Heart right ventricle (tissue), 16 donors: ENCODE results near the gene AP1S3. TPM values are rescaled to one million over a fixed set of nuclear protein-coding genes. Genes with fewer than 3 reads are reported as not detected.

Source experiments
- ATAC-seq, 8 donors: fragments of 200-7000 bp; cut with Tn5 transposase; one replicate each; pipeline ENCODE4 v1.9.1; 2020; ENCODE audit warnings: mild to moderate bottlenecking in 8 of 8, moderate library complexity in 8 of 8, moderate number of reproducible peaks in 1 of 8
- DNase-seq, 2 donors: peaks; one replicate each; pipeline ENCODE4 v3.0.0-alpha.2; 2020
- H3K27ac ChIP-seq, 10 donors: fragments of 200-600 bp; sonication (generic) in 2 of 10; one replicate each; pipeline versions ENCODE4 v1.5.0 to v1.8.0; 2020 to 2022; ENCODE audit warnings: mild to moderate bottlenecking in 3 of 10
- H3K27me3 ChIP-seq, 7 donors: fragments of 200-600 bp; one replicate each; pipeline ENCODE4 v1.8.0; 2021 to 2022; ENCODE audit warnings: mild to moderate bottlenecking in 2 of 7
- H3K36me3 ChIP-seq, 9 donors: fragments of 200-600 bp; sonication (generic) in 1 of 9; one replicate each; pipeline versions ENCODE4 v1.5.0 to v1.8.0; 2020 to 2022; ENCODE audit warnings: mild to moderate bottlenecking in 2 of 9
- H3K4me1 ChIP-seq, 9 donors: fragments of 200-600 bp; sonication (generic) in 1 of 9; one replicate each; pipeline versions ENCODE4 v1.5.0 to v1.8.0; 2020 to 2022; ENCODE audit warnings: mild to moderate bottlenecking in 4 of 9
- H3K4me3 ChIP-seq, 10 donors: fragments of 200-600 bp; sonication (generic) in 2 of 10; one replicate each; pipeline versions ENCODE4 v1.5.0 to v1.8.0; 2020 to 2022; ENCODE audit warnings: mild to moderate bottlenecking in 7 of 10, moderate library complexity in 2 of 10
- H3K9me3 ChIP-seq, 11 donors: fragments of 200-600 bp in 10 of 11; sonication (generic) in 2 of 11; one replicate each; pipeline versions ENCODE4 v1.5.0 to v1.8.0; 2013 to 2022; ENCODE audit warnings: mild to moderate bottlenecking in 2 of 11, control low read depth in 1 of 11, moderate library complexity in 1 of 11
- CTCF ChIP-seq, 9 donors: fragments of 200-600 bp; sonication (generic) in 2 of 9; IDR thresholded peaks; one replicate each; pipeline versions ENCODE4 v1.5.0 to v1.8.0; 2021 to 2022; ENCODE audit warnings: antibody characterized with exemption in 9 of 9, mild to moderate bottlenecking in 5 of 9, moderate library complexity in 1 of 9
- WGBS, 2 donors: extraction: QIAGEN DNeasy Blood & Tissue Kit; methylation state at CpG; one replicate each; pipeline ENCODE4 v1.1.7; 2013; ENCODE audit warnings: inconsistent platforms in 1 of 2; 5-methylcytosine and 5-hydroxymethylcytosine counted together
- intact Hi-C, 10 donors: fragments of 100-400 bp; cut with DNase I; formaldehyde crosslinking; loops; one replicate each; pipeline versions ENCODE4 v1.11.1 to v1.14.2; 2022
- polyA plus RNA-seq, 2 donors: library from polyadenylated mRNA; stranded (reverse); fragments of 200-250 nt; gene quantifications; one replicate each; pipeline ENCODE4 v1.2.3, GENCODE V29; 2013
- total RNA-seq, 10 donors: library from RNA; stranded (reverse); fragmentation: NEBNext Ultra II Directional in 3 of 10; extraction: Animal tissue kit (Norgen Biotek cat#: 25700) in 3 of 10; gene quantifications; one replicate each; pipeline versions ENCODE4 v1.2.1 to v1.2.4, GENCODE V29; 2021 to 2023
- donor health status: Arrhythmogenic right ventricular cardiomyopathy.
- donor health status: ischemic (EF 13 %, LVEDD 7.1; RV severe dilation, severe dysfunction).
- donor health status: healthy with polysubstance abuse.
- donor health status: DM: no; HTN: yes; CAD: no.
- donor health status: DM: no; HTN: no; CAD: no.
- donor health status: ischemic (EF 25% LVEDD 6.9; RV normal size, moderate dysfunction).
- donor health status: ischemic (EF 25% LVEDD 5.7; RV mildly dilated, moderate dysfunction).
- donor health status: healthy.
- donor health status: DM: yes; HTN: yes; CAD: no.
- donor health status: Ischemic cardiomyopathy.
- donor health status: ischemic (EF 35%, LVEDD 5.7; RV mildly dilated, moderate dysfunction).
- donor health status: nonischemic (EF 11% LVEDD 7.7; RV severe dilation, severe dysfunction).
- donor health status: DM: yes; HTN: yes; CAD: no.
- donor health status: PGD.
- donor health status: ischemic (EF 29% LVEDD 5.4; RV normal size, mild dysfunction).
- donor health status: nonischemic (EF 23%, LVEDD 6.1; RV moderate dilation, normal function).

Gene AP1S3
- total and polyA plus RNA-seq, 12 donors: 0.12 to 0.85 (median 0.37) TPM; not detected in 4

- H3K9me3 ChIP-seq: no peaks in the 10 kb centered on the region
- TF ChIP-seq CTCF (IDR thresholded peaks at IDR 0.05): no peak
- H3K4me3 ChIP-seq: no peak overlapping the region
- ATAC-seq (no peak), DNase-seq (no peak)
- no peaks in the 10 kb centered on the region for H3K27me3 ChIP-seq
- H3K4me1 ChIP-seq: no peaks in the 10 kb centered on the region
- WGBS, 2 donors: 73 to 98% methylated on average over 8 of the region's 8 CpGs
- intact Hi-C loops: no loop called here
- no peak overlapping the region for H3K27ac ChIP-seq
- peaks cover 0 to 7% (median 0%) of the 10 kb centered on the region in 9 donors for H3K36me3 ChIP-seq
Observed at GRCh38 chr2:223774193-223774592, 63.2 kb downstream of the AP1S3 start.

- 77 to 81% methylated on average over 3 of the region's 3 CpGs for WGBS, 2 donors
- DNase-seq: no peak
- Histone ChIP-seq H3K27ac (no peak overlapping the region), H3K27me3 (no peaks in the 10 kb centered on the region), H3K4me3 (no peak overlapping the region), H3K9me3 (no peaks in the 10 kb centered on the region), H3K4me1 (no peaks in the 10 kb centered on the region), H3K36me3 (peaks cover 0 to 7% (median 0%) of the 10 kb centered on the region in 9 donors)
- no peak for ATAC-seq
- TF ChIP-seq CTCF (IDR thresholded peaks at IDR 0.05): no peak
- intact Hi-C loops: no loop called here
Observed at GRCh38 chr2:223772363-223772762, 65.0 kb downstream of the AP1S3 start.

GRCh38 chr2:223771475-223771874, 65.9 kb downstream of the AP1S3 start:
- TF ChIP-seq CTCF (IDR thresholded peaks at IDR 0.05): no peak
- Histone ChIP-seq H3K4me1 (no peaks in the 10 kb centered on the region), H3K9me3 (no peaks in the 10 kb centered on the region), H3K27me3 (no peaks in the 10 kb centered on the region), H3K4me3 (no peak overlapping the region), H3K27ac (no peak overlapping the region), H3K36me3 (peaks cover 0 to 2% (median 0%) of the 10 kb centered on the region in 9 donors)
- no peak for ATAC-seq
- DNase-seq: no peak
- 87 to 94% methylated on average over 4 of the region's 4 CpGs for WGBS, 2 donors
- intact Hi-C loops: no loop called here

- intact Hi-C loops: no loop called here
- ATAC-seq (no peak), DNase-seq (no peak)
- TF ChIP-seq CTCF (IDR thresholded peaks at IDR 0.05): no peak
- Histone ChIP-seq H3K4me3 (no peak overlapping the region), H3K4me1 (peaks cover 0 to 3% (median 0%) of the 10 kb centered on the region in 9 donors), H3K9me3 (no peaks in the 10 kb centered on the region), H3K27ac (no peak overlapping the region), H3K36me3 (no peaks in the 10 kb centered on the region), H3K27me3 (no peaks in the 10 kb centered on the region)
- WGBS, 2 donors: 75 to 93% methylated on average over 3 of the region's 3 CpGs
Observed at GRCh38 chr2:223768179-223768578, 69.2 kb downstream of the AP1S3 start.
